A673 (cell line): ENCODE measurements around the gene ATP10A. TPM values are rescaled to one million over a fixed set of nuclear protein-coding genes. Genes with fewer than 3 reads are reported as not detected.

ENCODE experiments used
- BruUV-seq: library from RNA; stranded (reverse); fragments of 400-500 nt; replicated peaks from 2 replicates; lab custom pipeline; 2021; lab: Mats Ljungman, UMichigan
- CTCF ChIA-PET: fragments of 300-600 bp; sonication (Branson Sonifier 250); formaldehyde crosslinking; loops from one replicate; lab custom pipeline; 2022; ENCODE audit warnings: antibody characterized with exemption; lab: Charles Lee
- POLR2A ChIA-PET: fragments of 300-600 bp; sonication (Branson Sonifier 250); formaldehyde crosslinking; loops from one replicate; lab custom pipeline; 2022; ENCODE audit warnings: antibody characterized with exemption; ENCODE audit not compliant: low non-redundant PET; lab: Charles Lee
- DNase-seq: peaks from one replicate; pipeline ENCODE4 v3.0.0-alpha.2; 2015; ENCODE audit warnings: low spot score
- H3K27ac ChIP-seq: fragments of 200-600 bp; sonication (generic); 2 replicates; pipeline ENCODE4 v1.5.1; 2016; ENCODE audit warnings: mixed run types, low read depth, mild to moderate bottlenecking, mixed read lengths, antibody characterized with exemption, low read length; ENCODE audit not compliant: poor library complexity, severe bottlenecking
- H3K27me3 ChIP-seq: fragments of 200-600 bp; sonication (generic); replicated peaks from 2 replicates; pipeline ENCODE4 v1.6.1; 2017; ENCODE audit warnings: mixed run types, low read depth, mild to moderate bottlenecking, mixed read lengths, antibody characterized with exemption, low read length; ENCODE audit not compliant: insufficient read depth, poor library complexity
- H3K36me3 ChIP-seq: fragments of 200-600 bp; sonication (generic); 2 replicates; pipeline ENCODE4 v1.6.1; 2016; ENCODE audit warnings: mixed run types, mild to moderate bottlenecking, mixed read lengths, antibody characterized with exemption, low read length; ENCODE audit not compliant: insufficient read depth, poor library complexity, severe bottlenecking
- H3K4me1 ChIP-seq: fragments of 200-600 bp; sonication (generic); 2 replicates; pipeline ENCODE4 v1.6.1; 2017; ENCODE audit warnings: mixed run types, mild to moderate bottlenecking, mixed read lengths, antibody characterized with exemption, low read length; ENCODE audit not compliant: insufficient read depth, poor library complexity, severe bottlenecking
- H3K4me3 ChIP-seq: fragments of 200-600 bp; sonication (generic); 2 replicates; pipeline ENCODE4 v1.5.1; 2016; ENCODE audit warnings: low read depth, mixed run types, mild to moderate bottlenecking, mixed read lengths, low read length; ENCODE audit not compliant: poor library complexity, severe bottlenecking
- H3K9me3 ChIP-seq: fragments of 200-600 bp; sonication (generic); 2 replicates; pipeline ENCODE4 v1.6.1; 2016; ENCODE audit warnings: mixed run types, low read depth, mild to moderate bottlenecking, mixed read lengths, antibody characterized with exemption, low read length; ENCODE audit not compliant: poor library complexity, severe bottlenecking
- CTCF ChIP-seq: fragments of 300-800, 200-600 bp; sonication (generic); conservative IDR thresholded peaks from 2 replicates; pipeline ENCODE4 v1.5.1; 2017; ENCODE audit warnings: low read depth, mild to moderate bottlenecking, antibody characterized with exemption, low read length, moderate library complexity, mixed read lengths
- EZH2 ChIP-seq: fragments of 200-600 bp; sonication (generic); IDR thresholded peaks from 2 replicates; pipeline ENCODE4 v1.6.1; 2017; ENCODE audit warnings: borderline replicate concordance, low read depth, mild to moderate bottlenecking, mixed read lengths, antibody characterized with exemption, low read length; ENCODE audit not compliant: poor library complexity, severe bottlenecking
- intact Hi-C: fragments of 100-400 bp; cut with micrococcal nuclease; formaldehyde crosslinking; loops from one replicate; pipeline ENCODE4 v1.10.0; 2022; ENCODE audit not compliant: unreplicated experiment
- total RNA-seq: library from RNA; stranded (reverse); gene quantifications from 2 replicates; pipeline ENCODE4 v1.2.3, GENCODE V29; 2021

ATP10A gene
- total RNA-seq, 1 experiment from 2014 or later, result not detected

DNA sequence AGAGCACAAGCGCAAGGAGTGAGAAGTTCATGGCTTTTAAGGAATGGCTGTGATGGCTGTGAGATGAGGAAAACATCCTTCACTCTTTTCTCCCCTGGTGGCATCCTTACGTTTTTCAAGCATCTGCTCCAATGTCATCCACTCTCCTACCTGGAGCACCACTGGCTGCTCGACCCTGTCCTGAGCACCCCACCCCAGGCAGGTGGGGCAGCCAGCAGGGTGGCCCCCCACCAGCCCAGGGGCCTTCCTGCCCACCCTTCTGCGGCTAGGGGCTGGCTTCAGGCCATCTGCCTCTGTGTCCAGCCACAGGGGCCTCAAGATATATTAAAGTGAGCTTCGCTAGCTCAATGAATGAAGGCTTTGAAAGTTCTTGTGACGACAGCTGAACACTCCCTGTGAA, 56.1 kb downstream of the ATP10A start:
- Histone ChIP-seq H3K27ac (no peak overlapping the region), H3K9me3 (peaks cover 18% of the 10 kb centered on the region), H3K4me1 (no peaks in the 10 kb centered on the region), H3K4me3 (no peak overlapping the region), H3K27me3 (no peaks in the 10 kb centered on the region), H3K36me3 (no peaks in the 10 kb centered on the region)
- TF ChIP-seq CTCF (no peak), EZH2 (no peak)
- CTCF ChIA-PET, result no interaction called here
- intact Hi-C loops, result no loop called here
- POLR2A ChIA-PET, result no interaction called here
- DNase-seq, result no peak
- no TSS peak for BruUV-seq

GRCh38 chr15:25805031-25805430, 58.1 kb downstream of the ATP10A start:
- CTCF ChIA-PET, result no interaction called here
- no peak for DNase-seq
- Histone ChIP-seq H3K36me3 (no peaks in the 10 kb centered on the region), H3K4me1 (no peaks in the 10 kb centered on the region), H3K4me3 (no peak overlapping the region), H3K27ac (no peak overlapping the region), H3K9me3 (peaks cover 21% of the 10 kb centered on the region), H3K27me3 (no peaks in the 10 kb centered on the region)
- intact Hi-C loops, result no loop called here
- POLR2A ChIA-PET, result no interaction called here
- no TSS peak for BruUV-seq
- TF ChIP-seq EZH2, result no peak

- no peaks in the 10 kb centered on the region for H3K27me3 ChIP-seq
- no TSS peak for BruUV-seq
- no peaks in the 10 kb centered on the region for H3K36me3 ChIP-seq
- CTCF ChIA-PET, result no interaction called here
- H3K4me3 ChIP-seq, result no peak overlapping the region
- DNase-seq, result no peak
- POLR2A ChIA-PET, result no interaction called here
- no peaks in the 10 kb centered on the region for H3K4me1 ChIP-seq
- intact Hi-C loops, result no loop called here
- no peak overlapping the region for H3K27ac ChIP-seq
- TF ChIP-seq CTCF (no peak), EZH2 (no peak)
- H3K9me3 ChIP-seq, result peaks cover 20% of the 10 kb centered on the region
These were observed 58.7 kb downstream of the ATP10A start for GRCh38 chr15:25804451-25804850.

DNA sequence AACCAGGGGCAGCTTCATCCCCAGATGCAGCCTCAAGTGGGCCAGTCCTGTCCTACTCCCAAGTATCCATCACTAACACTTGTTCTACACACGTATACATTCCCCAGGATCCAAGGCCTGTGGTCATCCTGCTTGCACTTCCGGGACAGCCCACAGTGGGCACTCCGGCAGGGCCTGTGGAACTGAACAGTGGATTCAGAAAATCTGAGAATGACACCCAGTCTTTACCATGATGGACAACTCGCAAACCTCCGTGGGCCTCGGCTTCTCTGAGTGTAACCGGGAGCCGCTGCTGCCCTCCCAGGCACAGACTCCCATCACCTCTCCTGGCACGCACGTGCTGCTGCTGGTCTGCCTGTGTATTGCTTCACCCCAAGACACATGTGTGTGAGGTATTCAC, 59.6 kb downstream of the ATP10A start:
- POLR2A ChIA-PET, result no interaction called here
- no peak for DNase-seq
- Histone ChIP-seq H3K27ac (no peak overlapping the region), H3K36me3 (no peaks in the 10 kb centered on the region), H3K27me3 (no peaks in the 10 kb centered on the region), H3K4me3 (no peak overlapping the region), H3K9me3 (peaks cover 20% of the 10 kb centered on the region), H3K4me1 (no peaks in the 10 kb centered on the region)
- intact Hi-C loops, result no loop called here
- no peak for TF ChIP-seq CTCF
- no peak for TF ChIP-seq EZH2
- CTCF ChIA-PET, result no interaction called here
- no TSS peak for BruUV-seq
